EH (cell line): Measurements from ENCODE around the gene RARA.

Experiments
- DNase-seq: peaks from one replicate; pipeline ENCODE4 v3.0.0-alpha.2; 2015; ENCODE audit warnings: low read depth

The RARA gene

DNA sequence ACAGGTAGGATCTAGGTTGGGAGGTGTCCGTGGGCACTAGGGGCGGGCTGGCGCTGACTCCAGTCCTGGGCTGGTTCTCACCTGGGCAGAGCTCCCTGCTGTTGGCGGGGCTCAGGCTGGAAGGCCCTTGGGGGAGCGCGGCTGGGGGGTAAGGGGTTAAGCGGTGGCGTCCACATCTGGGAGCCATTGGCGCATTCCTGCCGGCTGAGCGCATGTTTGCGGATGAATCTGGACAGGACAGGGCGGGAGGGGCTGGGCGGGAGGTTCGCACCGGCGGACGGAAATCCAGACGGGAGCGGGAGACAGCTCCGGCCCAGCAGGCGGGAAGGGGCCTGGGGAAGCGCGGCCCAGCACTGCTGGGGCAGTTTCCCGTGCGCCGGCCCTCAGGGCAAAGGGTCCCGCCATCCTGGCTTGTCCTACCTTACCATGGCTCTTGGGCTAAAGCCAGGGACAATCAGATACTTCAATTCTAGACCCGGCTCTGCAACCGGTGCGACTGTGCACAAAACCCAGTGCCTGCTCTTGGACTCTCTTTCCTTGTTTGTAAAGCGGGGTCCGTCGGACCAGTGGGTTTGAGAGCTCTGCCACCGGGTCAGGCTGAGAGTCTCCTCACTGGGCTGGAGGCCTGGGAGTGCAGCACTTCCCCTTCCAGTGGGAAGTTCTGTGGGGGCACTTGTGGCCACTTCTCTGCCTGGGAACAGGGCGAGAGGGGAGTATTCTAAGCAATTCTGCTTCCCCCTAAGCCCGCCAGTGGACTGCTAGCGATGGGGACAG is 7.8 kb downstream of the RARA start:
- peak; percentile 85 for DNase-seq

- peak; percentile 79 for DNase-seq
Observed at GRCh38 chr17:40317345-40317873, 8.4 kb downstream of the RARA start.

DNA sequence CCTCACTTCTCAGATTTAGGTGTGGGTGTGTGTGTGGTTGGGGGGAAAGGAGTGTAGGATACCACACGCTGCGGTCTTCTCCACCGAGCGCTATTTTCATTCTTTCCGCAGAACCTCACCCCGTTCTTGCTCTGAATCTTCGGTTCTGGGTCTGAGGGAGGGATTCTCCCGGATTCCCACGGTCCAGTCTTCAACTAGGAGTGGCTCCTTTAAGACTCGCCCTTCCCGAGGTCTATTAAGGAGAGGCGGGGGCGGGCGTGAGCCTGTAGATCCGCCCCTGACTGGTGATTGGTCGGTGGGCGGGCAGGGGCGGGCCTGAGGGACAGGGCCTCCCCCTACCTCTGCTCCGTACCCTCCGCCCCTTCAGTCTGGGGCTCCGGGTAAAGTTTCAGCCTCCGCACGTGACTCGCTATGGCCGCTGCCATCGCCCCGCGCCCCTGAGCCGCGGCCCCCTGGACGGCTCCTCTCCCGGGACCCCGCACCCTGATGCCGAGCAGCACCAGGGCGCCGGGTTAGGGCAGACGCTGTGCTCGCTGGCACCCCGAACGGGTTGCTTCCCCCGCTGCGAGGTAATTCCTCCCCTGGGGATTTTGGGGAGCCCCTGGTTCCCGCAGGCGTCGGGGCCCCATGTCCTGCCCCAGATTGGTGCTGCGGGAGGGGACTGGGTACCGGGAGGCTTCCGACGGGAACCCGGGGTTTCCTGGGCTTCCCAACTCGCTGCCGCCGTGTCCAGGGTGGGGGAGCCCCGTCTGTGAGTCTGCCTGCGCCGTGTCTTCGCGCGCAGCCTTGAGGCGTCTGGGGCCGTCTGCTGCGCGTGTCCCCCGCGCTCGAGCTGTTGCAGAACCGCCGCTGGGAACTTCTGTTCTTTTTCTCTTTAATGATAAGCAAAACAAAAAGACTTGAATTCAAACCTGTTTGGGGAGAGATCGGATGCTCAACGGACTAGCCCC is 9.2 kb downstream of the RARA start:
- peak; percentile 98 for DNase-seq

- DNase-seq = peak; percentile 30
Observed at GRCh38 chr17:40318830-40319391, 9.9 kb downstream of the RARA start.

DNA sequence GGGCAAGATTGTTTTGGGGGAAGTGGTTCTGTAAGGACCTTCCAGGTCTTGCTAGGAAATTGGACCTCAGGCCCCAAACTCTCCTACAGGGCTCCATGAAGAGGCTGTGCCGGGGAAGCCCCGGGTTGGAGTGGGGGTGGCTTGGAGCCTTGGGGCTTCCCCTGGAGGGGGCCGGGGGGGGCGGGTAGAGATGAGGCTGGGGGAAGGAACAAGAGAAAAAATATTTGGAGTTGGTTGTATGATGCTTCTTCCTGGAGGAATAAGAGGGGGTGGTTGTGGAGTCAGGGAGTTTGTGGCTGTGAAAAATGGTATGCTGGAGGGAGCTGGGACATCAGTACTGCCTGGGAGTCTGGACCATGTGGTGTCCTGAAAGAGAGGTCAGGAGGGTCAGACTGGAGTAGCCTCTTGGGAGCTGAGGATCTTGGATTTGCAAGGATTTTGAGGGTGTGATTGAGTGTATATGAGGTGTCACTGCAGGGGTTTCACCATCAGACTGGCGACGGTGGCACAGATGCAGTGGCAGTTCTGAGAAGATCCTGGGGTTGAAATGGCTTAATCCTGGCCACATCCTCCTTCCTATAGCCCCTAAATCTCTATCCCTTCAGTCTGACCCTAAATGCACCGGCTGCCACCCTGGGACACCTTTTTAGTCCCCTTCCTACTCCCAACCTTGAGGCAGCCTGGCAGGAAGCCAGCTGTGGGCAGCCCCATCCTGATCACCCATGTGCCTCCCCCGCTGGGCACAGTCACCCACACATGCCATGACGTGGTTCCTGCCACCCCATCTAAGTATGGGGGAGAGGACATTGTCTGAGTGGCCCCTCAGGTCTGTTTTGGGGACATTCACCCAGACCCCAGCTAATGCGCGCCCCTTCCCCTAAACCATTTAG is 10.9 kb downstream of the RARA start:
- DNase-seq = no peak

GRCh38 chr17:40320756-40321523 is 12.0 kb downstream of the RARA start:
- peak; percentile 69 for DNase-seq

- no peak for DNase-seq
Observed at GRCh38 chr17:40321524-40321929, 12.5 kb downstream of the RARA start.

DNA sequence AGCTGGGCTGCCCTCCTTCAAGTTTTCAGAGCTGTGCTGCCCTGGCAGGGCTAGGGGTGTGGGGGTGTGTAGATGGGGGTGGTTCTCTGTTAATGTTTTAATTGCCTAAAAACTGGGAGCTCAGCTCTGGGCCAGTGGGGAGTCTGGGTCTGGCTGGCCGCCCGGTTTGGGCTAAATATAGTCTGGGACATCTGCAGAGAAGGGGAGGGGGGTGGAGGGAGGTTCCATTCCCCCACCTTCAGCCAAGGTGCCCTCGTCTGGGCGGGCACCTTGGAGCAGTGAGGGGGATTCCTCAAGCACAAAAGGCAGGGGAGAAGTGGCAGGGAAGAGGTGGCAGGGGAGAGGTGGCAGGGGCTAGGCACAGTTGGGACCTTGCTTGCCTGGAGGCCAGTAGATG is 13.0 kb downstream of the RARA start:
- DNase-seq = peak; percentile 58

DNA sequence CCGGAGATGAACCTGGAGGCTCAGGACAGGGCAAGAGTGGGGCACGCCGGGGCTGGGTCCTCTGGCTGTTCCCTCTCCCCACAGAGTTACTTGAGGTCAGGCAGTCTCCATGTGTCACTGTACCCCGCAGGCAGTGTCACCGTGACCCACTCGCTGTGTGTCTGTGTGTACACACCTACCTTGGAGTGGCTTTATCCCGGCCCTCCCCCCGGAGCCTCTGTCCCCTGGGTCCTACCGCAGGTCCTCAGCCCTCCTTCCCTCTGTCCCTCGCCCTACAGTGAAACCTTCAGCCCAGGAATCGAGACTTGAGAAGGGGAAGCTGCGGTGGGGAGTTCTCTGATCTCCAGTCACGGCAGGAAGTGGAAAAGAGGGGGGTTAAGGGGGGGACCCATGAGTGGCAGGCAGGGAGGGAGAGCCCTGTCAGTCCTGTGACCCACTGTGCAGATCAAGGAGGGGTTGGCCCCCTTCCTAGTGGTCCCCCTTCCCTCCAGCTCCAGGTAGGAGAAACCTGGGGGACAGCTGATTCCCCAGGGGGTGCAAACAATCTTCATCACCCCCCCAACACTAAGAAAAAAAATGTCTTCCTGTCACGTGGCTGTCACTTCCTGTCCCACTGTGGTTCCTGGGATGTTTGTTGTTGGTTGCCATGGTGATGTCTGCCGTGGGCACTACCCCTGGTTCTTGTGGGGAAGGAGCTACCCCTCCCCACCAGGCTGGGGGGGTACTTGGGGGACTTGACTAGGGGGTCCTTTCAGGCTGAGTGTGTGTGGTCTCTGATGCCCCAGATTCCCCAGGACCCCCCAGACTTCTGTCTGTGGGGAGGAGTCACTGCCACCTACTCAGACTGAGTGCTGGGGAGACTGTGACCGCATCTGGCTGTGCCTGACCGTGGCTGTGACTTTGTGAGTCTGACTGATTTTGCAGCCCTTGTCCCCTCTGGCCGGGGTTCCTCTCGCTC is 13.7 kb downstream of the RARA start:
- DNase-seq = peak; percentile 92

DNA sequence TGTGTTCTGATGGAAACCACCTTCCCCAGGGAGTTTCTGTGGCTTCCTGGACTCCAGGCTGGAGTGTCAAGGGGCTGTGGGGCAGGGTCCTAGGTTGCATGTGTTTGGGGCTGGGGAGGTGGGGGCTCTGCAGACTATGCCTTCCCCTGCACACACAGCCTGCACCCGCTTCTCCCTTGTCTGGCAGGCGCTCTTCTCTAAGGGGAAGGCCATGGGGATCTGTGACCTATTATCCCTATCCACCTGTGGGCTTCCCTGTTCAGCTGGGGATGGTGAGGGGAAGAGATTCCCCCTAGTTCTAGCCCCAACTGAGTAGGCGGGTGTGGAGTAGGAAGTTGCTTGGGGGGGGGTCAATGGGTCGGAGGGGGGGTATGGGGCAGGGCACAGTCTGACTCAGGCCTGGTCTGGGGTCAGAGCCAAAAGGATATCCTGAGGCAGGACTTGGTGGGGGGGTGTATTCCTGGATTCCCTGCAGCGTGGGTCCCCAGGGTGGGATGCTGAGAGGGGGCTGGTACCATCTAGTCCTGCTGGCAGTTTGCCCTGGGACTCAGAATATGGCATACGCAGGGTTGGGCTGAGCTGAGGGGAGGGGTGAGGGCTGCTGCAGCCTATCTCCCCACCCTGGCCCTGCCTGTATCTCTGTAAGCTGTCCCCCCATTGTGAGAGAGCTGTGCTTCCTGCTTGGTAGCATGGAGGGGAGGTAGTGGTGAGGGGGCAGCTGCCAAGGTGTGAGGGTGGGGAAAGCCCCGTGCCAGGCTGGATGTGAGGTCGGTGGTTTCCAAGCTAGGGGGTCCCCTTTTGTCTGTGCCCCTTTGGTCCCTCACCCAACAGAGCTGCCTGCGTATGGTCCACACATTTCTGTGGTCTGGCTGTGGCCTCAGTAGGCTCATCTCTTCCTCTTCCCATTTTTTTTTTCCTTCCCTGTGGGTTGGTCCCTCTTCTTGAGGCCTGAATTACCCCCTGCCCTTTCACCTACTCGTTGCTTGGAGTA is 14.7 kb downstream of the RARA start:
- DNase-seq = peak; percentile 77

- DNase-seq = no peak
Observed at GRCh38 chr17:40325156-40326013, 16.4 kb downstream of the RARA start.

DNA sequence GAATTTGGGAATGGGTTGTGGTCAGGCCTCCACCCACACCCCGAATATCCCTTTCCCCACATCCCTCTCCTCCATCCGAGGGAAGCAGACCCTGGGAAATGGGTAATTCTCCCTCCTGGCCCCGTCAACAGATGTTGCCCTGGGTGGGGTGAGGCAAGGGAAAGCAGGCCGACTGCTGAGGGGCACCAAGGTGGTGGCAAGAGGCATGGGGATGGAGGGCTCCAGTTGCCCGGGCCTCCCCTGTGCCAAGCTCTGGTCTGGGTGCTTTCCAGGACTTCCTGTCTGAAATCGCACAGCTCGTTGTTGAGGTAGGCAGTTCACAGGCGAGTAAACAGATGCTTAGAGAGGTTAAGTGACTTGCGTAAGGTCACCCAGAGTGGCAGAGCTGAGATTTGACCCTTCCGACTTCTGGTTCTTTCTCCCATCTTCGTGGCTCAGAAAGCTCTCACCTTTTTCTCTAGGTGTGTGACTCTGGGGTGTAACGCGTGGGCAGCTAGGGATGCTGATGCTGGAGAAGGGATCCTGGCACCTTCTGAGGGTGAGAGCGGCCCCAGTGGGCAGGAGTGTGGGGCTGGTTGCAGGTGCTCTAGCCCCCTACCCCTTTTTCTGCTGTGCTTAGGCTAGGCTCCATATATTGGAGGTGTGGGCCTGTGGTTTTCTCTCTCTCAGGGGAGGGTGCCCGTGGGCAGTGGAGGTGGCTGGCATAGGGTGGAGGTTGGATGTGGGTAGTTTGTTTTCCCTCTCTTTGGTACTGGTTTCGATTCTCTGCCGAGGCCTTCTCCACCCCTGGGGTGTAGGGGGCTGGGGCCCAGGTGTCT is 17.2 kb downstream of the RARA start:
- no peak for DNase-seq

DNA sequence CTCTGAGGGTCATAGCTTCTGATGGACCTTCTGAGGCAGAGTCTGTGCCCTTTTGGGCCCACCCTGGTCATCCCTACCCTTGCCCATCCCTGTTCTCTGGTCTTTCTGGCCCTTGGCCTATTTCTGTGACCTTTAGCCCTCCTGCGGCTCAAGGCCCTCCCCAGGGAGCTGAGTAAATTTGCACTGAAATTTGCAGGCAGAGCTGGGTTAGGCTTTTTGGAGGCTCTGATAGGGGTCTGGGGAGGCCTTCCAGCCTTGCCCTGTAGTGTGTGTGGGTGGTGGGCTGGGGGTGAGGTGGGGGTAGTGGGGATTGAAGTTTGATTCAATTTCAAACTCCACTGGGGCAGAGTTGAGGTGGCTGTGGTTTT is 17.8 kb downstream of the RARA start:
- no peak for DNase-seq

DNA sequence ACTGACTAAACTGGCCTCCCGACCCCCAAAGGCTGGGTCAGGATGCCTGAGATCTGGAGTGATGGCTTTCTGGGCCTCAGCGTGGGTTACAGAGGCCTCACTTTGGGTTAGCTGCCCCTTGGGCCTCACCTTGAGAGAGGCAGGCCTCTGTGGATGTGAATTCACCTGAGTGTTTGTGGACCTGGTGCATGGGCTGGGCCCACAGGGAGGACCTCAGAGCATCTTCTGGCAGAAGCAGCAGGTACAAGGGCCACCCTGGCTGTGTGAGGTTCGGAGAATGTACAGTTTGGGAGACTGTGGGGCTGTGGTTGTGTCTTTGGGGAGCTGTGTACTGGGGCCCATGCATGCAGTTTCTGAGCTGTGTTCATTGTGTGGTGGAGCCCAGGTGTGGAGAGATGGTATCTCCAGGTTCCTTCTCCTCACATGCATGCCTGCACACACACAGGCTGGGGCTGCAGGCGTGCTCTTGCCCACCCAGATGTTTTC is 18.3 kb downstream of the RARA start:
- DNase-seq = no peak

- DNase-seq = no peak
Observed at GRCh38 chr17:40327735-40328385, 18.9 kb downstream of the RARA start.

- no peak for DNase-seq
Observed at GRCh38 chr17:40328386-40328766, 19.4 kb downstream of the RARA start.
